ENCODE data around the gene MDM4. TPM values are rescaled to one million over a fixed set of nuclear protein-coding genes. Genes with fewer than 3 reads are reported as not detected.

Gene MDM4
- 7.0 TPM for polyA plus RNA-seq (2012; ENCODE audit: low read depth, missing spikeins)

- peak; percentile 67 for DNase-seq (ENCODE audit: insufficient read length, low spot score)
- peak; percentile 72 for FAIRE-seq
- TF ChIP-seq SPI1 (IDR thresholded peaks at IDR 0.05; ENCODE audit: low read depth, low read length) (no peak), TAF1 (IDR thresholded peaks at IDR 0.05; ENCODE audit: low read depth, low read length) (peak; percentile 88), PAX5 (IDR thresholded peaks at IDR 0.05; ENCODE audit: insufficient read depth, low read length, severe bottlenecking) (no peak), POLR2AphosphoS5 (IDR thresholded peaks at IDR 0.05; ENCODE audit: low read depth, low read length) (peak; percentile 59), POLR2A (IDR thresholded peaks at IDR 0.05; ENCODE audit: low read depth, low read length) (peak; percentile 55), POU2F2 (IDR thresholded peaks at IDR 0.05; ENCODE audit: low read depth, low read length) (peak; percentile 82)
Observed at GRCh38 chr1:204516180-204516879, at the start of gene MDM4. Gene MDM4 (plus strand): TSS chr1:204516406. CDS start chr1:204525519, 9,113 bp downstream.

DNA sequence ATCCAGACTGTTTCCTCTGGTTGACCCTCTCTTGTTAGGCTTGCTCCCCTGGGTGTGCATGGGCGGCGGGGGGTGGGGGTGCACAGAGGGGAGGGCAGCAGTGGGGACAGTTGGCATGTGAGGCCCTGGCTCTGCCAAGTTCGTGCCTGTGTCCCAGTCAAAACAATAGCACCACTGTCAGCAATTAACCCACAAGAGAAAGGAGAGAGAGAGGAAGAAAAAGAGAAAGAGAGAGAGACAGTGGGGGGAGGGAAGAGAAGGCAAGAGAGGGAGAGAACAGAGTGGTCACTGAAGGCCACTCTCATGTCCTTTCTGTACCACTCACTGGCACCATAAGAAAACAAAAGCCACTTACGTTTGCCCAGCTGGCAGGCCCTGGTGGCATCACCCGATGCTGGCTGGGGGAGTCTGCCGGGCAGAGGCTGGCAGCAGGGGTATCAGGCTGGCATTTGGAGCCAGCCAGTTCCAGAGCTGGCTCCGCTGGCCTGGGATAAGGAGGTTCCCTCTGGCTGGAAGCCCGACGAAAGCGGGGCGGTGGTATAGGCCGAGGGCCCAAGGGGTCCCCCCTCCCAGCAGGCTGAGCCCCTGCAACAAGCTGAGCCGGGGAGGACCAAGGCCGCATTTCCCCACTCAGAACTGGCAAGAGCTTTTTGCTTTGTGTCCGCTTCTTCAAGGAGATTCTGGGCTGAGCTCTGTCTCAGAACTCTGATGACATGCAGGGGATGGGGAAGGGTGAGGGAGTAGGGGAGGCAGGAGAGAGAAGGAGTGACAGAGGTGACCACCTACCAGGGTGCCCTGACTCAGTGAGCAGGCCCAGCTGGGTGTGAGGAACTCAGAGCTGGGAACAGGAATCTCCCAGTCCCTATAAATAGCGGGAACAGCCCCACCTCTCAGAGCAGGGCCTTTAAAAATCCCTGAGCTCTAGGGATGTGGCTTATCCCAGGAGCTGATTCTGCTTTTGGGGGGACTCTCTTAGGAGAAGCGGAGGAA is 49.5 kb upstream of the MDM4 start:
- TF ChIP-seq SPI1 (IDR thresholded peaks at IDR 0.05; ENCODE audit: low read depth, low read length) (no peak), POLR2AphosphoS5 (IDR thresholded peaks at IDR 0.05; ENCODE audit: low read depth, low read length) (no peak), POU2F2 (IDR thresholded peaks at IDR 0.05; ENCODE audit: low read depth, low read length) (no peak), POLR2A (IDR thresholded peaks at IDR 0.05; ENCODE audit: low read depth, low read length) (no peak), TAF1 (IDR thresholded peaks at IDR 0.05; ENCODE audit: low read depth, low read length) (no peak), PAX5 (IDR thresholded peaks at IDR 0.05; ENCODE audit: insufficient read depth, low read length, severe bottlenecking) (no peak)
- DNase-seq (ENCODE audit: insufficient read length, low spot score), result no peak
- FAIRE-seq, result no peak

GRCh38 chr1:204468206-204468605 is 48.0 kb upstream of the MDM4 start:
- no peak for DNase-seq (ENCODE audit: insufficient read length, low spot score)
- TF ChIP-seq POLR2AphosphoS5 (IDR thresholded peaks at IDR 0.05; ENCODE audit: low read depth, low read length), result no peak
- TF ChIP-seq POLR2A (IDR thresholded peaks at IDR 0.05; ENCODE audit: low read depth, low read length), result no peak
- no peak for TF ChIP-seq POU2F2 (IDR thresholded peaks at IDR 0.05; ENCODE audit: low read depth, low read length)
- no peak for TF ChIP-seq PAX5 (IDR thresholded peaks at IDR 0.05; ENCODE audit: insufficient read depth, low read length, severe bottlenecking)
- TF ChIP-seq TAF1 (IDR thresholded peaks at IDR 0.05; ENCODE audit: low read depth, low read length), result no peak
- TF ChIP-seq SPI1 (IDR thresholded peaks at IDR 0.05; ENCODE audit: low read depth, low read length), result no peak
- no peak for FAIRE-seq

- DNase-seq (ENCODE audit: insufficient read length, low spot score) (no peak), FAIRE-seq (no peak)
- TF ChIP-seq PAX5 (IDR thresholded peaks at IDR 0.05; ENCODE audit: insufficient read depth, low read length, severe bottlenecking) (no peak), POLR2AphosphoS5 (IDR thresholded peaks at IDR 0.05; ENCODE audit: low read depth, low read length) (no peak), POU2F2 (IDR thresholded peaks at IDR 0.05; ENCODE audit: low read depth, low read length) (no peak), SPI1 (IDR thresholded peaks at IDR 0.05; ENCODE audit: low read depth, low read length) (no peak), POLR2A (IDR thresholded peaks at IDR 0.05; ENCODE audit: low read depth, low read length) (no peak), TAF1 (IDR thresholded peaks at IDR 0.05; ENCODE audit: low read depth, low read length) (no peak)
Observed at GRCh38 chr1:204468766-204469302, 47.4 kb upstream of the MDM4 start.

GRCh38 chr1:204469304-204469703 is 46.9 kb upstream of the MDM4 start:
- FAIRE-seq, result no peak
- no peak for DNase-seq (ENCODE audit: insufficient read length, low spot score)
- TF ChIP-seq POU2F2 (IDR thresholded peaks at IDR 0.05; ENCODE audit: low read depth, low read length) (no peak), POLR2AphosphoS5 (IDR thresholded peaks at IDR 0.05; ENCODE audit: low read depth, low read length) (no peak), TAF1 (IDR thresholded peaks at IDR 0.05; ENCODE audit: low read depth, low read length) (no peak), POLR2A (IDR thresholded peaks at IDR 0.05; ENCODE audit: low read depth, low read length) (no peak), SPI1 (IDR thresholded peaks at IDR 0.05; ENCODE audit: low read depth, low read length) (no peak), PAX5 (IDR thresholded peaks at IDR 0.05; ENCODE audit: insufficient read depth, low read length, severe bottlenecking) (no peak)

GRCh38 chr1:204471687-204472086 is 44.5 kb upstream of the MDM4 start:
- FAIRE-seq (no peak), DNase-seq (ENCODE audit: insufficient read length, low spot score) (no peak)
- TF ChIP-seq TAF1 (IDR thresholded peaks at IDR 0.05; ENCODE audit: low read depth, low read length), result no peak
- no peak for TF ChIP-seq POLR2A (IDR thresholded peaks at IDR 0.05; ENCODE audit: low read depth, low read length)
- no peak for TF ChIP-seq PAX5 (IDR thresholded peaks at IDR 0.05; ENCODE audit: insufficient read depth, low read length, severe bottlenecking)
- TF ChIP-seq POU2F2 (IDR thresholded peaks at IDR 0.05; ENCODE audit: low read depth, low read length), result no peak
- TF ChIP-seq SPI1 (IDR thresholded peaks at IDR 0.05; ENCODE audit: low read depth, low read length), result no peak
- TF ChIP-seq POLR2AphosphoS5 (IDR thresholded peaks at IDR 0.05; ENCODE audit: low read depth, low read length), result no peak

DNA sequence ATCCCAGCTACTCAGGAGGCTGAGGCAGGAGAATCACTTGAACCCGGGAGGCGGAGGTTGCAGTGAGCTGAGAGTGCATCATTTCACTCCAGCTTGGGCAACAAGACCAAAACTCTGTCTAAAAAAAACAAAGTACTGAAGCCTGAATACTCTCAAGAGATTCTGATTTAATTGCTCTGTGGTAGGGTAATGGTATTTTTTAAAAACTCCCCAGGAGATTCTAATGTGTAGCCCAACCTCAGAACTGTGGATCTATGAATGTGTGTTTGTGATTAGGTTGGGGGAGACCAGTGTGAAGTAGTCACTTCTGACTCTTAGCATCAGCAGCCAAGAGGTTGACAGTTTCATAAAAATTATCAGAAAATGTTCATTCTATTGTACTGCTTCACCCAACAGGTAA is 43.5 kb upstream of the MDM4 start:
- FAIRE-seq (no peak), DNase-seq (ENCODE audit: insufficient read length, low spot score) (no peak)
- no peak for TF ChIP-seq TAF1 (IDR thresholded peaks at IDR 0.05; ENCODE audit: low read depth, low read length)
- TF ChIP-seq POU2F2 (IDR thresholded peaks at IDR 0.05; ENCODE audit: low read depth, low read length), result no peak
- TF ChIP-seq PAX5 (IDR thresholded peaks at IDR 0.05; ENCODE audit: insufficient read depth, low read length, severe bottlenecking), result no peak
- no peak for TF ChIP-seq SPI1 (IDR thresholded peaks at IDR 0.05; ENCODE audit: low read depth, low read length)
- no peak for TF ChIP-seq POLR2A (IDR thresholded peaks at IDR 0.05; ENCODE audit: low read depth, low read length)
- no peak for TF ChIP-seq POLR2AphosphoS5 (IDR thresholded peaks at IDR 0.05; ENCODE audit: low read depth, low read length)

- TF ChIP-seq POU2F2 (IDR thresholded peaks at IDR 0.05; ENCODE audit: low read depth, low read length), result no peak
- TF ChIP-seq POLR2A (IDR thresholded peaks at IDR 0.05; ENCODE audit: low read depth, low read length), result no peak
- DNase-seq (ENCODE audit: insufficient read length, low spot score) (no peak), FAIRE-seq (no peak)
Observed at GRCh38 chr1:204473400-204473965, 42.7 kb upstream of the MDM4 start.

Data from GM12891 (cell line).